GM21619 (cell line): ENCODE data around the gene MEPCE.

Experiments used
- ATAC-seq: cut with Tn5 transposase; IDR thresholded peaks from one replicate; pipeline ENCODE4 v1.9.1; 2021; ENCODE audit not compliant: unreplicated experiment

The MEPCE gene

DNA sequence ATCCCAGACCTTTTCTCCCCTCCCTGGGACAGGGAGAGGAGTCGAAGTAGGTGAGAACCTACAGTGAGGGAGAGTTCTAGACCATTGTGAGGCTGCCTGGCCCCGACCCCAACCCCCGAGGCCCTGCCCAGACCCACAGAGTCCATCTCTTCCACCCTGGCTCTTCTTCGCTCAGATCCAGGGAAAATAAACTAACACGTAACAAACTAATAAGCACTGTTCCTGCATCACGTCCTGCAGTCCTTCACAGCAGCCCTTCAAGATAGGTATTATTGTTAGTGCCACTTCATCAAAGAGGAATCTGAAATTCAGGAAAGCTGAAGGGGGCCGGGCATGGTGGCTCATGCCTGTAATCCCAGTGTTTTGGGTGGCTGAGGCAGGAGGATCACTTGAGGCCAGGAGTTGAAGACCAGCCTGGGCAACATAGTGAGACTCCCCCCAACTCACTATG, 34.6 kb downstream of the MEPCE start, which contains the start of gene SPACDR:
TSS of gene SPACDR (minus strand) at position 51 of the 451 bp plus-strand sequence. CDS start 235 bp downstream, outside the sequence.
- ATAC-seq: no peak

DNA sequence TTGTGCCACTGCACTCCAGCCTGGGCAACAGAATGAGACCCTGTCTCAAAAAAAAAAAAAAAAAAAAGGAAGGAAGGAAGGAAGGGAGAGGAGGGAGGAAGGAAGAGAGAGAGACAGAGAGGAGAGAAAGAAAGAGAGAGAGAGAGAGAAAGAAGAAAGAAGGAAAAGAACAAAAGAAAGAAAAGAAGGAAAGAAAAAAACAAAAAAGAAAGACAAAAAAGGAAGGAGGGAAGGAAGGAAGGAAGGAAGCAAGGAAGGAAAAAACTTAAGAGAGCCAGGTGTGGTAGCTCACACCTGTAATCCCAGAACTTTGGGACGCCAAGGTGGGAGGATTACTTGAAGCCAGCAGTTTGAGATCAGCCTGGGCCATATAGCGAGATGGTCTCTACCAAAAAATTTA, 35.2 kb downstream of the MEPCE start:
- no peak for ATAC-seq

DNA sequence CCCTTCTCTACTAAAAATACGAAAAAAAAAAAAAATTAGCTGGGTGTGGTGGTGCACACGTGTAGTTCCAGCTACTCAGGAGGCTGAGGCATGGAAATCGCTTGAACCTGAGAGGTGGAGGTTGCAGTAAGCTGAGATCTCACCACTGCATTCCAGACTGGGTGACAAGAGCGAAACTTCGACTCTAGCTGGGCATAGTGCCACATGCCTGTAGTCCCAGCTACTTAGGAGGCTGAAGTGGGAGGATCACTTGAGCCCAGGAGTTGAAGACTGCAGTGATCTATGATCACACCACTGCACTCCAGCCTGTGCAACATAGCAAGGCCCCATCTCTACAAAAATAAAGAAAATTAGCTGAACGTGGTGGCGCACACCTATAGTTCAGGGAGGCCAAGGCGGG, 35.7 kb downstream of the MEPCE start:
- ATAC-seq: no peak

DNA sequence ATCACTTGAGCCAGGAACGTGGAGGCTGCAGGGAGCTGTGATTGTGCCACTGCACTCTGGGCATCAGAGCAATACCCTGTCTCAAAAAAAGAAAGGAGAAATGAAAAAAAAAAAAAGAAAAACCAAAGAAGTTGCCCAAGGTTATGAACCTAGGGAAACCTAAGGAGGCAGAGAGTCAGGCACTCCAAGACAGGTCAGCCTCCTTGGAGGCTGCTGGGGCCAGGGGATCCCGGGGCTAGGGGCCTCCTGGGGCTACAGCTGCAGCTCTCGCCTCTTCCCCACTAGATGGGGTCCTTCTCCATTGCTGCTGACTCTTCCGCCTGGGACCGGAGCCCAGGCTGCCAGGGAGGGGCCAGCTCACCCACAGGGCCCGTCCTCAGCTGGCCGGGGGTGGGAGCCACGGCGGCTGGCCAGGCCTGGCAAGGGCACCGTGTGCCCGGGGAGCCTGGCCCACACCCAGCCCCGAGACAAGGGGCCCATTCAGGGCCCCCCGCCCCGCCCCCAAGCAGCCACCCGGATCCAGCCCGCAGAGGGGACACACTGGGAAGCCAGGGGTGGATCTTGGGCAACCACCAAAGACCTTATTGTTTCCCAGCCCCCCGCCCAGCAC, 36.2 kb downstream of the MEPCE start:
- ATAC-seq: no peak

DNA sequence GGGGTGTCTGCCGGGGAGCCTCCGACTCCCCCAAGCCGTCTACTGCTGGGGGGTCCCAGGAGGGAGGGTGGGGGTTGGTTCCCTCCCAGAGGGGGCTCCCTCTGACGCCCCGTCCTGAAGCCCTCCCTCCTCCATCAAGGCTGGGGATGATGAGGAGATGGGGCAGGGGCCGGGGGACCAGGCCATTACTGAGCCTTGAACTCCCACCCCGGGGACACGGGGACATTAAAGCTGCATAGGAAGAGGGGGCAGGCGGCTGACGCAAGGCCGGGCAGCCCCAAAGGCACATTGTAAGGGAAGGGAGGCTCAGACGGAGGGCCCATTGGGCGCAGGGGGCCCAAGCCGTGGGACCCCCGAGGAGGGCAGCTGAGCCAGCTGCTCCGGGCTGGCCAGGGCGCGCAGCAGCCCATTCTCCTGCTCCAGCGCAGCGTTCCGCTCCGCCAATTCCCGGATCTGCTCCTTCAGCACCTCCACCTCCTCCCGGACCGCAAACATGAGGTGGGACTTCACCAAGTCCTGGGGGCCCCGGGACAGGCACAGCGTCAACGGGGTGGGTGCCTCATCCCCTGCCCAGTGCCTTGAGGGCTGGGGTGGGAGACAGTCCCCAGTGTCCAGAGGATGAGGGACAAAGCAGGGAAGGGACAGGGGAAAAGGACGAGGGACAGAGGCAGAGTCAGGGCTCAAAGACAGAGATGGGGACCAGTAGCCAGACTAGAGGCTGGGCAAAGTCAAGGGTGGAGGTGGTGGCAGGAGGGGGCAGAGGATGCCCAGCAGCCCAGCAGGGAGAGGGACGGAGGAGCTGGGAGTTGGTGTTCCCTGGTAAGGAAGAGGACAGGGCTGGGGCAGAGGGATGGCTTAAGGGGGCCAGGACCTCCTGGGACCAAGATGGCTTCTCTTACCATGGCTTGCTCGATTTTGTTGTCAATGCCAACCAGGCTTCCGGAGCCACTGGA, 37.3 kb downstream of the MEPCE start:
- no peak for ATAC-seq

DNA sequence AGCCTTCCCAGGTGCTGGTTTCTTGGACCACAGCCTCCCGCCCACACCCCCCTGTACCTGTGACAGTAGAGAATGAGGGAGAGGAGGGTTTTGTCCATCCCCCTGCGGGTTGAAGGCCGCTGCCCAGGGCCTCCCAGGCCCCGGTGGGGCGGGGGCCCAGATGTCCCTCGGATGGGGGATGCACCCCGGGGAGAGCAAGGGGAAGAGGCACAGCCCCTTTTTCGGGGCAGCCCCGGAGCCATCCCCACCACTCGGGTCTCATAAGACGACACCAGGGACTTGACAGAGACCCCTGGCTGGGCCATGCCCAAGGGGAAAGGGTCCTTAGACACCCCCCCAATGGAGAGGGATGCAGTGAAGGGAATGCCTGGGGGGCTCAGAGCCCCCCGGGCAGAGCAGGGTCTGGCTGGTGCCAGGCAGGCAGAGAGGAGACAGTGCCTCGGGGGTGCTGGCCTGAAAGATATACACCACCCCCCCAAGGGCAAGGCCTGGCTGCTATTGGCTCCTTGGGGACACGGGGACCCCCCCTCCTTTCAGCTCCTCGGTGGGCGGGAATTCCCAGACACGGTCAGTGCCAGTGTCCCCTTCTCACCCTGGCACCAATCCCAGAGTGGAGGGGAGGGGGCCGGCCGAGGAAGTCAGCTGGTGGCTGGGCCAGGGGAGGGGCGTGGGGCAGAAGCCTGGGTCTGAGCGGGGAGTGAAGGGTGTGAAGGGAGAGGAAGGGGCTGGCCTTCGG, 38.2 kb downstream of the MEPCE start:
- no peak for ATAC-seq

DNA sequence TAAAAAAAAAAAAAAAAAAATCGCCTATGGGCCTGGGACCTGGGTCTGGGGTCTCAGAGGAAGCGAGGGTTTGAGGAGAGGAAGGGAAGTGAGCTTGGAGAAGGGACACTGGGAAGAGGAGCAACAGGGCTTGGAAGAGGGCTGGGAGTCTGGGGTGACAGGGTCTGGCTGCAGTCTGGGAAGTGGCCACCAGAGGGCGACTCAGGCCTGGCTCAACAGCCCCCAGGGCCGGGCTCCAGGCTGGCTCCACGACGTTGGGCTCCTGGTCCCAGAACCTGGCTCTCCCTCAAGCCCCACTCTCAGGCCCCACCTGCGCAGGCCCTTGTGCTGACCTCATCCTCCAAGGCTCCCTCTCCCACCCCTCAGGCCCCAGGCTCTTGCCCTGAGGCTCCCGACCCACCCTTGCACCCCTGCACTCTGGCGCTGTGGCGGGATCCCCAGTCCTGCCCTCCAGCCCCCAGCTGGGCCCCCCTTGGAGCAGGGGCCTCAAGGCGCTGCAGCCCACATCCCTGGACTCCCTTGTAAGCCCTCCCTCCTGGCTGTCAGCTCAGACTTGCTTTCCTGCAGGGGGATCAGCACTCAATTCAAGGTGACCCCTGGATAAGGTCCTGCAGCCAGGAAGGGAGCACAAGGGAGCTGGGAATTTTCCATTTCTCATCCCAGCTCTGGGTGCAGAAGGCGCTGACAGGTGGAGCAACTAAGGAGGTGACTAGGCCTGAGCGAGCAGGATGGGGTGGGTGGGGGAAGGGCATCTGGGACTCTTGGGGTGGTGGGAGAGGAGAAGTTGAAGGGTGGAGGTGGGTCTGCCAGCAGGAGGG, 39.8 kb downstream of the MEPCE start:
- ATAC-seq: no peak

DNA sequence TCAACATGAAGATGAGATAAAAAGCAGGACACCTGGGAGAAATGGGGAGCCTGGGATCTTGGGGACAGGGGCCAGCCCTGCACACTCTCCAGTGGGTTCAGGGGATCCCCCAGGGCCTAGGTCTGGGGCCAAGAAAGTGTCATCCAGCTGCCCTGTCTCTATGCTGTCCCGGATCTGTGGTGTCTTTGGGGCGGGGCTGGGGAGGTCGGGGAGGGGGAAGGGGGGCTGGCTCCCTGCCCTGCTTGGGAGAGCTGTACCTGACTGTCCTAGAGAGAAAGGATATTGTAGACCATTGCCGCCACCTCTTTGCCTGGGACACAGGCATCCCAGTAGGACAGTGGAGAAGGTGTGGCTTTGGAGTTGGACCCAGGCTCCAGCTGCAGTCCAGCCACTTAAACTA, 41.4 kb downstream of the MEPCE start:
- ATAC-seq: no peak

DNA sequence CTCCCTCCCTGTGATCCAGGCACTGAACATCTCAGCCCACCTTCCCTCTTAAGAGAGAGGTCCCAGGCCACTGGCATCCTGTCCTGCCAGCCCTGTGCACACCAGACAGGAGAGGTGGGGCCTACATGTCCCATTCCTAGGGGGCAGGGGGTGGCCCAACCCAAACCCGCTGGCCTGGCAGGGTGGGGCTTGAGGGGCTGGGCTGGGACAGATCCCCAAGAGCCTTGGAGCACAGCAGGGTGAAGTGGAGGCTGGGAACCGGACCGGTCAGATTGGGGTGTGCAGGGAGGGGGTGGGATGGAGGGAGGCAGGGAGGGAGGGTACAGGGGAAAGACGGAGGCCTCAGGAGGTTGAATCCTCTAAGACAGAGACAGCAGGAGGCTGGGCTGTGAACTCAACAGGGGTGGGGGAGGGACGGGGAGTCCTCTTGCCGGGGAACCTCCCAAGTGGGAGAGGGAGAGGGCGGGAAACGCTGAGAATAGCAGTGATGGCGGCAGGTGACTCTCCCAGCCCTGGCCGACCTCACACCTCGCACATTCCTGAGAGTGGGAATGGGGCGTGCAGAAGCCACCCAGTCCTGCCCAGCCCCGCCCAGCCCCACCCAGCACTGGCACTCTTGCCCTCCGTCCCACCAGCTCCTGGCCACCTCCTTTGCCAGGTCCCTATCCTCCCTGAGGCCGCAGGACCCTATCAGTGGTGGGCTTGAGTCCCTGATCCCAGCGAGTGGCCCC, 42.7 kb downstream of the MEPCE start:
- no peak for ATAC-seq

DNA sequence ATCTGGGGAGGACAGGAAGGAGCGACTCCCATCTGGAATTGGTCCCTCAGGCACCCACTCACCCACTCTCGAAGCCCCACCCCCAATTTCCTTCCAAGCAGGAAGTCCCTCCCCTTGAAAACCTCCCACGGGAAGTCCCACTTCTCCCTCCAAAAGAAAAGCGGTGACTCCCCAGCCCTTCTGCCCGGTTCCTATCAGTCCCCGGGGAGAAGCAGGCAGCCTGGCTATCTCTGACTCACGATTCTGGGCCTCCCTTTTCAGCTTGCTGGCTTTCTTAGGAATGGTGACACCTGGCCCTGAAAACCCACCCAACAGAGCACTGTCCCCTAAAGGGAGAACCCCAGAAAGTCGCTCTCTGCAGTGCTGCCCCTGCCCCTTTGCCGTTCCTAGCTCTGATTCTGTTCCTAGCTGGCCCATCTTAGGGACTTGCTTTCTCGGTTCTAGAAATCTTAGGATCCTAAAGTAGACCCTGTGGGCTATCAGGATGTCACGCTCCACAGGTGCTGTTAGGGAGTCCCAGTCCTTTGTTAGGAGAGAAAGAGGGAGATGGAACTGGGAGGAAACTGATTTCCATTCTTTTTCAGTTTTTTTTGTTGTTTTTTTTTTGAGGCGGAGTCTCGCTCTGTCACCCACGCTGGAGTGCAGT, 43.3 kb downstream of the MEPCE start:
- no peak for ATAC-seq

DNA sequence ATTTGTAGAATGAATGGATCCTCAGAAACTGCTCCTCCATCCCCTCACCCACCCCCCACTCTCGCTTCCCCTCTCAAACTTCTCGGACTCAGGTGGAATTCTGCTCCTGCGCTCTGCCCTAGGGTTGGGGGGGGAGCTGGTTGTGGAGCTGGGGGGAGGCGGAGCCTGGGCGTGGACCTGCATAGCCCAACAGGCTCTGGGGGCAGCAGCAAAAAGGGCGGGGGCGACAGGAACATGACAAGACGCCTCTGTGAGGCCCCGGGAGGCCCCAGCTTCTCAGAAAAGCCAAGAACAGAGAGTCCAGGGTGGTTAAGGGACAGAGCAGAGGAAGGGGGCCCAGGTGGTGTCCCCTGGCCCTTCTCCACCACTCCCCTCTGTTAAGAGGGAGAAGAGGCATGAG, 45.9 kb downstream of the MEPCE start:
- ATAC-seq: no peak

DNA sequence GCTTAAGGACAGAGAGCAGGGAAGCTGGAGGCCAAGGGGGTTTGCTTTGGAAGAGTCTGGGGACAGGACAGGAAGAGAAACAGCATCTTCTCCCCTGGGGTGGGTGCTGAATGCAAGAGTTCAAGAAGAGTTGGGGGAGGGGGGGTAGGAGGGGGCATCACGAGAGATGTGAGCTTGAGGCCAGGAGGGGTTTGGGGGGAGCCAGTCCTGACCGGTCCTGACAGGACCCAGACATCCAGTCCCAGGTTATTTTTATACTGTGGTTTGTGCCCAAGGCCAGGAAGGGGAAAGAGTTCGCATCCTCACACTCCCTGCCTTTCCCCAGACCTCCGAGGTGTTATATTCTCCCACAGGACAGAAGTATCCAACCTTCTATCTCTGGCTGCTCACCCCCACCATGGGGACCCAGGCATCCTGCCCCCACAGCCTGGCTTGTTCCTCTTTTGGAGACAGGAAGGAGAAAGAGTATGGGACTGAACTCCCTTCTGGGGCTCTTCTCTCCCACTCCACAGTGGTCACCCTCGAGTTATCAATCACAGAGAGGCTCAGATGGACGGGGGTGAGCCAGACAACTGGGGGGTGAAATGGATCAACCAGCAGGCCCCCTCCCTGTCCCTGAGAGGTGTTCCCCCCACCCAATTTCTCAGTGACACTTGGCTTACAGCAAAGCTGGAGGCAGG, 46.6 kb downstream of the MEPCE start:
- ATAC-seq: no peak

DNA sequence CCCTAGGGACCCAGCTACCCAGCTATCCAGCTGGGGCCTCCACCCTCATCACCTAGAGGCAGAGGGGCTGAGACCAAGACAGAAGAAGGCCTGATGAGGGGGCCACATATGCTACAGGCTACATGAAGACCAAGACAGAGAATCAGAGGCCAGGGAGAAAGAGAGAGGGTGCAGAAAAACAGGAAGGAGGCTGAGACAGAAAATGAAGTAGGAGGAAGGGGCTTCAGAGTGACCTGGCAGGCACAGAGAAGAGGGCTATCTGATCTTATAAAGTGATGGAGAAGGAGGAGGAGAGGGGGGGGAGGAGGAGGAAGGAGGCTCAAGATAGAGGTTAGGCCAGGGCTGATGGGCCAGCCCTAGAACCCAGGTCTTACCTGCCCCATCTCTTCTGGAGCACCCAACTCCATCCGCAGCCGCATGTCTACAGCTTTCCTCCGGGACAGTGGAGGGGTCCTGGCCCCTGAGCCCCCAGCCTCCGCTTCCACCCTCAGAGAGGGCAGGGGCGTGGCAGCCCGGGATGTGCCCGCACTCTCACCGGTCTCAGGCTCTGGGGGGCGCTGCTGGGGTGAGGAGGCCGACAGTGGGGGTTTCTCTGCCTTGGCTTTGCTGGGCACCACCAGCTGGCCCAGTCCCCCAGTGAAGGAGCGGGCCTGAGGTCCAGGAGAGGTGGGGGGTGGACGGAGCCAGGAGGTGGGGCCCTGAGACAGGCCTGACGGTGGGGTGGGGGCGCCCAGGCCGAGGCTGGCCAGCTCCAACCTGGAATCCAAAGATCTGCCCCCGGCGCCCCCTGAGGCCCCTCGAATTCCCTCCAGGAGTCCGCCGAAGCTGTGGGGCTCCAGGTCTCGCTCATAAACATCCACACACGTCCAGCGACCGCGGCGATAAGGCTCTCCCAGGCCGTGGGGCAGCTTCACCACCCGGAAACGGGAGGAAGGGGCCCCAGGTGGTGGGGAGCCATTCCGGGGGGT, 47.6 kb downstream of the MEPCE start:
- no peak for ATAC-seq

DNA sequence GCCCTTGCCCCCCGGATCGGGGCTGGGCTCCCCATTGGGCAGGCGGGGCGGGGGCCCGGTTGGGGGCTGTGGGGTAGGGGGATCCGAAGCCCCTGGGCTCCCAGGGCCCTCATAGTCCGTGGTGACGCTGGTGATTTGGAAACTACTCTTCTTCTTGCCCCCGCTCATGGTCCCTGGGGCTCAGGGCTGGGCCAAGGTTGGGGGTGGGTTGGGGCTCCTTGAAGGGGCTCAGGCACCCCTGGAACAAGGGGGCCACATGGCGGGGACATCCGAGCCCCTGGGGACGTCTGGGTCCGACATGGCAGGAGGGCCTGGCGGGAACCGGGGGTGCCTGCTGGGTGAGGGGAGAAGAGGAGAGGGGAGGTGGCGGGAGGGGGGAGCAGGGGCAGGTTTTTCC, 48.2 kb downstream of the MEPCE start:
- ATAC-seq: no peak

DNA sequence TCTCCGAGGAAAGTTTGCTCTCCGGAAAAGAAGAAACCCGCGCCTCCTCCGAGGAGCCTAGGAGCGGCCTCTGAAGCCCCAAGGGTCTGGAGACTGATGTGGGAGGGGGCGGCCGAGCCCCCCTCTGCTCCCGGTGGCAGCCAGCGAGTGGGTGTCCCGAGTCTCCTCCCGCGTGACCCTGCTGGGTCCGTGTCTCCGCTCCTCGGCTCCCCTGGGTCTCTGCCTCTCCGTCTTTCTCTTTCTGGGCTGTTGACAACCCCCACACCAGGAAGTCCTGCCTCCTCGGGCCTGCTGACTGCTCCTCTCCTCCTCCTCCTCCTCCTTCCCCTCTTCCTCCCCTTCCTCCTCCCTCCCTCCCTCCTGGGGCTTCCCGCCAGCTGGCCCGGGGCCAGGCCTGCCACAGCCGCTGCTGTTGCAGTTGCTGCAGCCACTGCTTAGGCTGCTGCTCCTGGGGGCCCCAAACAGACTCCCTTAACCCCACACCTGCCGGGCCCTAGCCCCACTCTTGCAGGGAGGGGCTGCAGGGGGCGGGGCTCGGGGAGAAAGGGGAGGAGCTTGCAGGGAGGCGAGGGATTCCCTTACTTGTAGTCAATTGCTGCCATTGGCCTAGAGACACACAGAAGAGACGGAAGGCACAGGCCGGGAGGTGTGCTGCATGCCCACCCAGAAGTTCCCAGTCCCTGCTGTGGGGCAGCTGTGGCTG, 49.5 kb downstream of the MEPCE start, which contains the start of gene TSC22D4:
TSS of gene TSC22D4 (minus strand) at position 257 of the 703 bp plus-strand sequence. CDS start 1,176 bp downstream, outside the sequence.
- ATAC-seq: peak; percentile 58

DNA sequence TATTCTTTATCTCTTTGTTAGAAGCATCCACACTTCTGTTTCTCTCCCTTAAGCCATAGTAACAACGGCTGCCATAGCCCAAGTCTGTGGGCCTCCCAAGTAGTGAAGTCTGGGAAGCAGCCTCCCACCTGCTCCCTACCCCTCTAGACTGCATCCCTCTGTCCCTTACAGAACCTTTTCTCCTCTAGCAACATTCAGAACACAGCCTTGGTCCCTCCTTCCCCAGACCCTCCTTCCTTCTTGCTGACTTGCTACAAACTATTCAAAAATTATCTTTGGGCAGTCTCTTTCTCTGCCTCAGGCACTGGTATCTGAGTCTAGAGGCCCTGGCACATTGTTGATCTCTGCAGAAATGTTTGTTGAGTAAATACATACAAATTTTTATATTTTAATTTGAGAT, 51.8 kb downstream of the MEPCE start:
- no peak for ATAC-seq

DNA sequence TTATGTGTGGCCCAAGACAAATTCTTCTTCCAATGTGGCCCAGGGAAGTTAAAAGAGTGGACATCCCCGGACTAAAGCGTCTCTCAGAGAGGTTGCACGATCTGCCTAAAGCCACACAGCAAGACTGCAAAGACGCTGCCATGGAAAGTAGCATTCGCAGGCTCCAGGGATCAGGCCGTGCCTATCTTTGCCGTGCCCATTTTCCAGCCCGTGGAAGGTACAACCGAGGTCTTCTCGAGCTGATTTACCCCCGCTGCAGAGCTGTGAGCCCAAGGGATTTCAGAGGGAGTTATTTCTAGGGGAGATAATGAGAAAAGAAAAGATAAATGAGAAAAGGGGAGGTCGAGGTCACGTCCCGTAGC, 53.1 kb downstream of the MEPCE start:
- ATAC-seq: no peak
